SIG-M5 treated with dmso at 0.1 percent for 504 hours (cell line): ENCODE measurements around the gene SRSF9.
"Not testable (repeated sequence)": the region's sequence is repeated elsewhere in the genome, so short reads cannot be mapped to it uniquely, and the experiment has no call there.

ENCODE experiments used
- DNase-seq: peaks from one replicate; lab custom pipeline; 2025; ENCODE audit not compliant: unreplicated experiment; lab: John Stamatoyannopoulos, UW

Gene SRSF9

DNA sequence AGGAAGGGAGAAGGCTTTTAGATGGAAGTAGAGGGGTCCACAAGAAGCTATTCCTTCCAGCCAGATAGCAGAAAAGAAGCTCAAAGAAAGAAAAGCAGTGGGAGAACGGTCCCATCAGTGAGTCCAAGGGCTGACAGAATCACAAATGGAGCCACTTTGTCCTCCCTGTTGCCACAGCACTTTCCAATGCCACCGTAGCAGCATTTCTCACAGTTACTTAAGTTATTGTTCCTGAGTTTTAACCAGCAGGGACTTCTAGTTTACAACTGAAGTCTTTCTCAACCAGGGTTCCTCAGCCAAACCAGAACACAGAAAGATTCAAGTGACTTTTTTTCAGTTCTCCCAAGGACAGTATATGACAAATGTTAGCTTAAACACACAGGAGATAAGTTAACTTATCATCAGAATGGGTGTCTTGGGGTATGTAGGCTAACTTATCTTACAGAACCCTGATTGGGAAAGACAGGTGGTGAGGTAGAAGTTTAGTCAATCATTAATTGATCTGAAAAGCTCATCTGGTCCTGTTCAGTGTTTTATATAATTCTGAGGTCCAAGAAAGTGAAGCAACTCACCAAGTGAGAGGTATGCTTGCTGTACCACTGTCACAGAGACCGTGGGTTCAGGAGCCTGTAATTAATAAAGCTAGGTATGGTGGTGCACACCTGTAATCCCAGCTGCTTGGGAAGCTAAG is 16.3 kb downstream of the SRSF9 start:
- DNase-seq: no peak

DNA sequence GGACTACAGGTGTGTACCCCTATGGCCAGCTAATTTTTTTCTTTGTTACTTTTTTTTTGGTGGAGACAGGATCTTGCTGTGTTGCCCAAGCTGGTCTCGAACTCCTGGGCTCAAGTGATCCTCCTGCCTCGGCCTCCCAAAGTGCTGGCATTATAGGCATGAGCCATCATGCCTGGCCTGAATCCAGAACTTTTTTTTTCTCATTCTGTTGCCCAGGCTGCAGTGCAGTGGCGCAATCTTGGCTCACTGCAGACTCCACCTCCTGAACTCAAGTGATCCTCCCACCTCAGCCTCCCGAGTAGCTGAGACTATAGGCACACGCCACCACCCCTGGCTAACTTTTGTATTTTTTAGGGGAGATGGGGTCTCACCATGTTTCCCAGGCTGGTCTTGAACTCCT is 17.0 kb downstream of the SRSF9 start:
- not testable (repeated sequence) for DNase-seq

DNA sequence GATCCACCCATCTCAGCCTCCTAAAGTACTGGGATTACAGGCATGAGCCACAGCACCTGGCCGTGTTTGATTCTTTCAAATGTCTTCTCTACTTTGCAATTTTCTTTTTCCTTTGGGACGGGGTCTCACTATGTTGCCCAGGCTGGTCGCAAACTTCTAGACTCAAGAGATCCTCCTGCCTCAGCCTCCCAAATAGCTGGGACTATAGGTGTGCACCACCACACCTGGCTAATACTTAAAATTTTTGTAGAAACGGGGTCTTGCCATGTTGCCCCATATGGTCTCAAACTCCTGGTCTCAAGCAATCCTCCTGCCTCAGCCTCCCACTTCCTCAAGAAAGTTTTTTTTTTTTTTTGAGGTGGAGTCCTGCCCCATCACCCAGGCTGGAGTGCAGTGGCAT is 21.6 kb downstream of the SRSF9 start:
- DNase-seq: no peak

DNA sequence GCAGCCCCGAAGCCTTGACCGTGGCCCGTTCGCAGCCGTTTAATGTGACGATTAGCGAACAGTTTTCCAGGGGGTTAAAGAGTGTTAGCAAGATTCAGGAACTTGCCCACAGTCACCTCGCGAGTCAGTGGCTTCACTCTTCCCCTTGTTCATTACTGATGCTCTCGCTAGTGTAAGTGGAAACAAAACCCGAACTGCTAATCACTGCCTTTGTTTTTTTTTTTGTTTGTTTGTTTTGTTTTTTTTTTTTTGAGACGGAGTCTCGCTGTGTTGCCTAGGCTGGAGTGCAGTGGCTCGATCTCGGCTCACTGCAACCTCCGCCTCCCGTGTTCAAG is 22.7 kb downstream of the SRSF9 start:
- DNase-seq: peak; percentile 15

DNA sequence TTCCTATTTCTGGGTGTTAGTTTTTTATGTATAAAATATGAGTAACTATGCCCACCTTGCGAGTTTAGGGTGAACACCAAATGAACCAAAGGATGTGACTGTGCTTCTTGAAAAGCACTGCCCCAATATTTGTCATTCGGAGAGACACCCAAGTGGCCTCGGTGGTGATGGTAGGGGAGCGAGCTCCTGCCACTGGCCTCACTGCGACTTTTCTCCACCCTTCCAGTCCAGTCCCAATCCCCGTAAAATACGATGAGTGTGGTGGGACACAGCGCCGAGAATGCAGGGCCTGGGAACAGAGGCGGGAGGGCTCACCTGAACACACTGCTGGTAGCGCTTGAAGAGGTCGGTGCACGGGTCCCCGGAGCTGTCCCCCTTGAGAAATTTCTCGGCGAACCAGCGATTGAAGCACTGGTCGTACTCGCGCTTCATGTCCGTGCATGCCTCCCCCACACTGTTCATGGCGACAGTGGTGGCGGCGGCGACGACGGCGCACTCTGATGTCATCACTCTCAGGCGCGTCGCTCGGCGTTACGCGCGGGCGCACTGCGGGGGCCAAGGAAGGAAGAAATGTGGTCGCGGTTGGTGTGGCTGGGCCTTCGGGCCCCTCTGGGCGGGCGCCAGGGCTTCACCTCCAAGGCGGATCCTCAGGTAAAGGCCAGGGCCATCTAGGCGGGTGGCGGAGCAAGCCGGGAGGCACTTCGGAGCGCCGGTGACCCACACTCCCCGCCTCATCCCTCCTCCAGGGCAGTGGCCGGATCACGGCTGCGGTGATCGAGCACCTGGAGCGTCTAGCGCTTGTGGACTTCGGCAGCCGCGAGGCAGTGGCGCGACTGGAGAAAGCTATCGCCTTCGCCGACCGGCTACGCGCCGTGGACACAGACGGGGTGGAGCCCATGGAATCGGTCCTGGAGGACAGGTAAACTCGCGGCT is 23.4 kb downstream of the SRSF9 start, which contains the start of the genes GATC and TRIAP1:
Gene GATC, plus strand, starts transcription at position 534 of the 933 bp plus-strand sequence. Its CDS starts 37 bp downstream, at position 571.
Gene TRIAP1, minus strand, starts transcription at position 474 of the 933 bp plus-strand sequence. Its CDS starts 12 bp downstream, at position 462.
- DNase-seq: peak; percentile 85

DNA sequence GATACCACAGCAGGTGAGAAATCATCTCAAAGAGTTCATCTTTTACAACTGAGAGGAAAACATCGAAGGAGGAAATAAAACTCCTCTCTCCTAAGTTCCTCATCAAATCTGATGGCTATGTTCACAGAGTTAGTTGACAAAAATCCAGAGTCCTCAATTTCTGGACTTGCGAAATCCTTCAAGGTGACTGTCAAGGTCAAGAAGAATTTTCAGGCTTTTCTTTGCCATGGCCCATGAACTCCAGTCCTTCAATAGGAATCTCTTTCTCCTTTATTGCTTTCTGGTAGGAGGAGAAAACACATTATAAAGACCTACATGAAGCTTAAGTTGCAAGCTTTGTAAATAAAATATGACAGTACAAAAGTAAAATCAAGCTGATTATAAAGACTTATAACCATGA is 24.9 kb downstream of the SRSF9 start:
- peak; percentile 21 for DNase-seq

DNA sequence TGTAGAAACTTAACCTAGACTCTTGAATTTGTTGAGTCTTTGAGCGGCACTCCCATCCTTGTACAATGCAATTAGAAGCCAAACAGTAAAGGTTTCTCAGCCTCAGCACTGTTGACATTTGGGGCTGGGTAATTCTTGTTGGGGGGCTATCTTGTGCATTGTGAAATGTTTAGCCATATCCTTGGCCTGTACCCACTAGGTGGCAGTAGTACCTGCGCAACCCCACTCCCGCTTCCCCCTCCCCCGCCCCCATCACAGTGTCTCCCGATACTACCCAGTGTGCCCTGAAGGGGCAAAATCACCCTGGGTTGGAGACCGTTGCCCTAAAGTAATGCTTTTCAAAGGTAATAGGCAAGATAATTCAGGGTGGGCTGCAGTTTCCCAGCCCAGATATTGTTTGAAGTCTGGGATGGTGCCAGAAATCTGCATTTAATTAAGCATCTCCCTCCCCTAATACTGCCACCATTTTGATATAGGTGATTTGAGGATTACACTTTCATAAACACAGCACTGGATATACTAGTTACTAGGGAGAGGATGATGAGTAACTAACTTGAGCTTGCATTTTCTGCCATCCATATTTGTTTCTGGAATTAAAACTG is 29.8 kb downstream of the SRSF9 start:
- peak; percentile 83 for DNase-seq

DNA sequence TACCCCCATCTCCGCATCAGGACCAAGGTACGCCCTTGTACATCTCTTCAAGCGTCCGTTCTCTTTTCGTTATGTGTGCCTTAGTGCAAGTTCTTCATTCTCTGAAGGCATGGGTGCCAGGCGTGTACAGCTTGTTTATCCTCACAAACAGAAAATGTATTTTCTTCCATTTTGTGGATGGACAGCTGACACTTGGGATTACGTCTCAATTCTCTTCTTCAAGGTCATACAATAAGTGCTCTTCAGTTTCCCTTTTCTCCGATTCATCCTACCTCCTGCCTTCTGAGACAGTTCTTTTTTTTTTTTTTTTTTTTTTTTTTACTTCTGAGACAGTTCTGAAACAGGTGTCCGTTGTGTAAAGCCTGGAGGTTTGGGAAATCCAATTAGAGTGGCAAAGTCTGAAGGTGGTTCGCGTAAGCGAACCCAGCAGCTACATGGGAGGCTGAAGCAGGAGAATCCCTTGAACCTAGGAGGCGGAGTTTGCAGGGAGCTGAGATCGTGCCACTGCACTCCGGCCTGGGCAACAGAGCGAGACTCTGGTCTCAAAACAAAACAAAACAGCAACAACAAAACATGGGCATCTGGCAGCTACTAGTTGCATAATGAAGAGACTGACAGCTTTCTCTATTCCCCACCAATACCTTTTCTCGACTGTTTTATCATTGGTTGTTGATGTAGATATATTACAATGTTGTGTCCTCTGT is 30.9 kb downstream of the SRSF9 start:
- DNase-seq: no peak

DNA sequence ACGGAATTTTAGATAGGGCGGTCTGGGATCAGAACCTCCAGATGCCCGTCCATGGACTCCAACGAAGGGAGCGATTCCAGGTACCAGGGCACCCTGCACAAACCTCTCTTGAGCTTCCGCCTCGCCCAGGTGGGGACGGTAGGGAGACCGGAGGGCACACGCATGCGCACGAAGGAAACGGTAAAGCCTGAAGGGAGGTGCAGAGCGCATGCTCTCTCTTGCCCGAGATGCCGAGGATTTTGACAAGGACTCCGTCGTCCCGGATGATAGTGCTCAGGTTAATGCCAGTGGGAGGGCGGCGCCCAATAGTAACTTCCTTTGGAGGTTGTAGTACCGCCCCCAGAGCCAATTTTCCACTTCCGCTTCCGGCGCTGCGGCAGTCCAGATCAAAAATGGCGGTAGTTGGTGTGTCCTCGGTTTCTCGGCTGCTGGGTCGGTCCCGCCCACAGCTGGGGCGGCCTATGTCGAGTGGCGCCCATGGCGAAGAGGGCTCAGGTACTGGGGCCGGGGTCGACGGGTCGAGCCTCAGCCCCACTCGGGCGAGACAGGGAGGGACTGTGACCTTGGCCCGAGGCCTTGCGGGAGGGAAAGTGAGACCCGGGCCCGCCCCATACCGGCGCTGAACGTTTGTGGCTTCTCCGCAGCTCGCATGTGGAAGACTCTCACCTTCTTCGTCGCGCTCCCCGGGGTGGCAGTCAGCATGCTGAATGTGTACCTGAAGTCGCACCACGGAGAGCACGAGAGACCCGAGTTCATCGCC is 31.6 kb downstream of the SRSF9 start, which contains the start of gene COX6A1:
Gene COX6A1, plus strand, starts transcription at position 379 of the 760 bp plus-strand sequence. Its CDS starts 14 bp downstream, at position 393.
- DNase-seq: peak; percentile 100

DNA sequence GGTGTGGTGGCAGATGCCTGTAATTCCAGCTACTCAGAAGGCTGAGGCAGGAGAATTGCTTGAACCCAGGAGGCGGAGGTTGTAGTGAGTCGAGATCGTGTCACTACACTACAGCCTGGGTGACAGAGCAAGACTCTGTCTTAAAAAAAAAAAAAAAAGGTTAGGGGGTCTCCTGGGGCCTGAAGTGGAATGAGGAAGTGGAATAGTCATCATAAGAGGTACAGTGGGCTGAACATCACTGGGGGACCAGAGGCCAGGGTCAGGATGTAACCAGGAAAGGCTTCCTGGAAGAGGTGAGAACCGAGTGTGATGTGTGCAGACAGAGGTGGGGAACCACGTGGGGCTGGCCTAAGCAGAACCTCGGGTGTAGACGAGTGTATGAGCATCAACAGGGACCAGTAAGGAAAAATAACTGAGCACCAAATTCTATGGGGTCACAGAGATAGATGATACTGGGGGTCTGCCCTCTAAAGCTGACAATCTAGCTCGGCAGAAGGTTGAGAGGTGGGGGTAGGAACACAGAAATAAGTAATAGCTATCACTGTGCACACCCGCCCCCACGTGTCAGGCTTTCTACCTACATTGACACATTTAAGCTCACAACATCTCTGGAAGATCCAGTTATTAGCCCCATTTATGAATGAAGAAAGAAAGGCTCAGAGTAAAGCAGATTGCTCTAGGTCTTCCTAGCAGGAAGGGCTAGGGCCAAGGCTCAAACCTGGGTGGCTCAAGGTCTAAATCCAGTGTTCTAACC is 36.6 kb downstream of the SRSF9 start:
- DNase-seq: no peak

DNA sequence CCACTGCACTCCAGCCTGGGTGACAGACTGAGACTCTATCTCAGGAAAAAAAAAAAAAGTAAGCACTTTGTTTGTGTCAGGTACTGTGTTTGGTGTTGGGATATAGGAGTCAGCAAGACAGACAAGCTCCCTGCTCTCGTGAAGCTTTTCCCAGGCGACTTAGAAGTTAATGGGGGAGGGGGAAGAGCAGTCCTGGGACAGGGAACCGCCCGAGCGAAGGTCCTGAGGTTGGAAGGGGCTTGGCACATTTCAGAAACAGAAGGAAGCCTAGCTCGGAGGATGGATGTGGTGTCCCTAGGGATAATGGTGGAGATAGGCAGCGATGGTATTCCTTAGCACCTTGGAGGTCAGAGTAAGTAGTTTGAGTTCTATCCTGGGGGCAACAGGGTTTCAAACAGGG is 40.2 kb downstream of the SRSF9 start:
- no peak for DNase-seq

DNA sequence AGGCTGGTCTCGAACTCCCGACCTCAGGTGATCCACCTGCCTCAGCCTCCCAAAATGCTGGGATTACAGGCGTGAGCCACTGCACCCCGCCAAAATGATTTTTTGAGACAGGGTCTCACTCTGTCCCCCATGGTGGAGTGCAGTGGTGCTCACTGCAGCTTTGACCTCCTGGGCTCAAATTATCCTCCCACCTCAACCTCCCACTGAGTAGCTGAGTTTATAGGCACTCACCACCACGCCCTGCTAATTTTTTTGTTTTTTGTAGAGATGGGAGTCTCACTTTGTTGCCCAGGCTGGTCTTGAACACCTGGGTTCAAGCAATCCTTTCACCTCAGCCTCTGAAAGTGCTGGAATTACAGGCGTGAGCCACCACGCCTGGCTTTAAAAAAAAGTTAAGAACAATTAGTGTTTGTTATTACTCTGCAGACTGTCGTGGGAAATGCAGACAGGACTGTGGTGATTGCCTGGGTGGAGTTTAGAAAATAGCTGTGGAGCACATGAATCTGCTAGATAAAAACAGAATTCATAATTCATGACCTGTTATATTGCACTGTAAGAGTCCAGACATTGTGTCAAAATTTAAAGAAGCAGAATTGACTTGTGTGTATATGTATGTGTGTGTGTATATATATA is 40.8 kb downstream of the SRSF9 start:
- DNase-seq: no peak

DNA sequence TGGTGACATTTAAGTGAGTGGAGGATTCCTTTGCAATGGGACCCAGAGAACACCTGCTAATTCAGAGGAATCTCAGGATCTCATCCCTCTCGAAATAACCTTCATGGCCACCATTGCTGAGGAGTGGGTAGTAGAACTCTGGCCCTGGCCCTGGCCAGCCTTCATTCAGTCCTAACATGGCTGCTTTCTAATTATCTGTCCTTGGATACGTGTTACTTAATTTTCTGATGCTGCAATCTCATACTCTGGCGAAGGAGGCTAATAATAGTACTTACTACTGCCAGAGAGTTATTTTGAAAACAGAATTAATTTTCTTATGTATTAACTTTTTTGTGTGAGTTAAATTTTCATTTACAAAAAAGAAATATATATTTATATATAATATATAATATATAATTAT is 43.8 kb downstream of the SRSF9 start:
- DNase-seq: no peak

DNA sequence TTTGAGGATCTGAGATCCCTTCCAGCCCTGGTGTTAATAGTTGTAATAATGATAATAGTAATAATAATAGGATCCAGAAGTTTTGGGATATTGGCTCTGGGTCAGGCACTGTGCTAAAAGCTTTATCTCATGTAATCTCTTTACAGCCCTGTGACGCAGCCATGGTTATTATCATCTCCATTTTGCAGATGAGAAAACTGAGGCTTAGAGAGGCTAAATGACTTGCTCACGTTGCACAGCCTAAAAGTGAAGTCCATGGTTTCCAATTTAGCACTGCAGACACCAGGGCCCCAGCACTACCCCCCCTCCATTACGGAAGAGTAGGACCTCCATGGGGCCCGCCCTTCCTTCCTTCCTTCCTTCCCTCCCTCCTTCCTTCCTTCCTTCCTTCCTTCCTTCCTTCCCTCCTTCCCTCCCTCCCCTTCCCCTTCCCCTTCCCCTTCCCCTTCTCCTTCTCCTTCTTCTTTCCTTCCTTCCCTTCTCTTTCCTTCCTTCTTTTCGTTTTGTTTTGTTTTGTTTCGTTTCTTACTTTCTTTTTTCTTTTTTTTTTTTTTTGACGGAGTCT is 46.6 kb downstream of the SRSF9 start:
- DNase-seq: no peak

DNA sequence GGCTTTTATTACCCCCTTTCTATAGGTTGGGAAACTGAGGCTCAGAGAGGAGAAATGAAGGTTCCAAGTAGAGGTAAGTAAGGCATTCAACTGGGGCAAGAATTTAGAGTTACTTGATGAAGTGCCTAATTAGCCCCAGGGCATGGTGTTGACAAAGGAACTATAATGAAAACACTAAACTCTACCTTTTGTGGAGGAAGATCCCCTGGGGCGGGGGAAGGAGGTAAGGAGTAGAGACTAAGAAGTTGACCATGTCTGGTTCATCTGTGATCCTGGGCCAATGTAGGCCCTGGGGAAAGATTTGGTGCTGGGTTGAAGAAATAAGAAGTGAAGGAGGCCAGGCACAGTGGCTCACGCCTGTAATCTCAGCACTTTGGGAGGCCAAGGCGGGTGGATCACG is 47.8 kb downstream of the SRSF9 start:
- DNase-seq: no peak

DNA sequence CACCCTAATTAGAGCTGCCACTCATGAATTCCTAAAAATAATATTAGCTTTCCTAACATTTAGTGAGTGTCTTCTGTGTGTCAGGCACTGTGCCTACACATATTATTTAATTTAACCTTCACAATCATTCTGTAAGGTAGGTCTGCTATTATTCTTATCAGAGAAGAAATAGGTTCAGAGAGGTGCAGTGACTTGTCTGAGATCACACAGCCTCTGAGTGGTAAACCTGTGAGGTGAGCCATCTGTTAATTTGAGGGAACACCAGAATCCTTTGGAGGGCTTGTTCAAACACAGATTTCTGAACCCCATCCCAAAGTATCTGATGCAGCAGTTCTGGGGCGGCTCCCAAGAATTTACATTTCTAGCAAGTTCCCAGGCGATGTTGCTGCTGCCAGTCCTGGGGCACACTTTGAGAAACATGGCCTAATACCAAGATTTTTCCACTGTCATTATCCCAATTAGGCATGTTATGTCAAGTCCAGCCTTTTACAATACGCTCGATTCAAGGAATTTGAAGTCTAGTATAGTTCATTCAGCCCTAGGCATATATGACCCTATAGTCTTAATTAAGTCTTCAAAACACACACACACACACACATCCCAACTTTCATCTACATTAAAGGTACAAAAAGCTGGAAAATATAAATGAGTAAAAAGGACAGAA is 51.5 kb downstream of the SRSF9 start:
- no peak for DNase-seq

DNA sequence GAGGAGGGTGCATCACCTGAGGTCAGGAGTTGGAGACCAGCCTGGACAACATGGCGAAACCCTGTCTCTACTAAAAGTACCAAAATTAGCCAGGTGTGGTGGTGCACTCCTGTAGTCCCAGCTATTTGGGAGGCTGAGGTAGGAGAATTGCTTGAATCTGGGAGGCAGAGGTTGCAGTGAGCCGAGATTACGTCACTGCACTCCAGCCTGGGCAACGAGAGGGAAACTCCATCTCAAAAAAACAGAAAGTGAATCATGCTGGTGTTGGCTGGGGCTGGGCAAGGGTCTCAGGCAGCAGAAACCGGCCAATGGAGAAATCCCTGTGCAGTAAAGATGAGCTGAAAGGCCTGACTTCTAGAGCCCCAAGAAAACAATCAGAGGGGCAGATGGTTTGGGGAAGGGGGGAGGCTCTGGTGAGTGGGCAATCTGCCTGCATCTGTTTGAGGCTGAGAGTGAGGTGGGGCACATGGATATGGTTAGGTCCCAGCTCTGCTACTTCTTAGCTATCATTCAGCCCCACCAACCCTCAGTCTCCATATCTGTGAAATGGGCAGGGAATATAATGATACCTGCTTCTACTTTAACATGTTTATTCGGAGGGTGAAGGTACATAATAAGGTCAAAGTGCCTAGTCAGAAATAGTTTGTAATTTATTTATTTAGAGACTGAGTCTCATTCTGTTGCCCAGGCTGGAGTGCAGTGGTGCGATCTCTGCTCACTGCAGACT is 52.9 kb downstream of the SRSF9 start:
- no peak for DNase-seq
